OCI-LY1 (cell line): ENCODE data around the gene RSL1D1.

ENCODE experiments used
- H2AFZ ChIP-seq: fragments of 200-600 bp; sonication (generic), shearing (Covaris generic); 2 replicates; pipeline ENCODE4 v1.6.0; 2014; ENCODE audit warnings: antibody characterized with exemption, mild to moderate bottlenecking, low read length
- H3F3A ChIP-seq: fragments of 200-600 bp; sonication (generic), shearing (Covaris generic); 2 replicates; pipeline ENCODE4 v1.6.0; 2014; ENCODE audit warnings: mild to moderate bottlenecking, antibody characterized with exemption, low read length, moderate library complexity; ENCODE audit not compliant: insufficient read depth
- H3K27ac ChIP-seq: fragments of 200-600 bp; sonication (generic); 2 replicates; pipeline ENCODE4 v1.5.1; 2014; ENCODE audit warnings: low read length, mixed run types, mild to moderate bottlenecking, low read depth; ENCODE audit not compliant: poor library complexity, severe bottlenecking
- H3K27me3 ChIP-seq: fragments of 200-600 bp; sonication (generic); 2 replicates; pipeline ENCODE4 v1.6.0; 2014; ENCODE audit warnings: antibody characterized with exemption, mild to moderate bottlenecking, low read length, moderate library complexity; ENCODE audit not compliant: insufficient read depth
- H3K36me3 ChIP-seq: fragments of 200-600 bp; sonication (generic); 2 replicates; pipeline ENCODE4 v1.6.1; 2014; ENCODE audit warnings: mild to moderate bottlenecking, antibody characterized with exemption, low read length, moderate library complexity, mixed read lengths; ENCODE audit not compliant: insufficient read depth
- H3K4me1 ChIP-seq: fragments of 200-600 bp; sonication (generic); 2 replicates; pipeline ENCODE4 v1.5.1; 2014; ENCODE audit warnings: mild to moderate bottlenecking, low read length, moderate library complexity; ENCODE audit not compliant: insufficient read depth, severe bottlenecking
- H3K4me2 ChIP-seq: fragments of 200-600 bp; sonication (generic), shearing (Covaris generic); 2 replicates; pipeline ENCODE4 v1.6.1; 2014; ENCODE audit warnings: low read length
- H3K4me3 ChIP-seq: fragments of 200-600 bp; sonication (generic); 2 replicates; pipeline ENCODE4 v1.5.1; 2014; ENCODE audit warnings: low read length, low read depth, mild to moderate bottlenecking, mixed read lengths; ENCODE audit not compliant: poor library complexity, severe bottlenecking
- H3K79me2 ChIP-seq: fragments of 200-600 bp; shearing (Covaris generic); 2 replicates; pipeline ENCODE4 v1.6.1; 2016; ENCODE audit warnings: mixed run types, low read length, mixed read lengths; ENCODE audit not compliant: insufficient read depth
- H3K9ac ChIP-seq: fragments of 200-600 bp; sonication (generic), shearing (Covaris generic); 2 replicates; pipeline ENCODE4 v1.6.1; 2014; ENCODE audit warnings: mild to moderate bottlenecking, low read length, mixed read lengths
- H3K9me2 ChIP-seq: fragments of 200-600 bp; sonication (generic), shearing (Covaris generic); 2 replicates; pipeline ENCODE4 v1.6.1; 2014; ENCODE audit warnings: low read depth, mild to moderate bottlenecking, low read length, mixed read lengths
- H3K9me3 ChIP-seq: fragments of 200-600 bp; shearing (Covaris generic); 2 replicates; pipeline ENCODE4 v1.6.1; 2014; ENCODE audit warnings: low read length, mixed read lengths
- H4K20me1 ChIP-seq: fragments of 200-600 bp; sonication (generic), shearing (Covaris generic); 2 replicates; pipeline ENCODE4 v1.6.0; 2016; ENCODE audit warnings: mild to moderate bottlenecking, low read length; ENCODE audit not compliant: insufficient read depth
- EZH2 ChIP-seq: fragments of 200-600 bp; sonication (generic), shearing (Covaris generic); IDR thresholded peaks from 2 replicates; pipeline ENCODE4 v1.8.0; 2017; ENCODE audit warnings: borderline replicate concordance, mixed run types, mild to moderate bottlenecking, antibody characterized with exemption, low read length, moderate library complexity, mixed read lengths
- TF ChIP-seq, protein P1 (sequence below): fragments of 200-600 bp; sonication (generic), shearing (Covaris generic); IDR thresholded peaks from 2 replicates; pipeline ENCODE4 v1.5.1; 2017; ENCODE audit warnings: mild to moderate bottlenecking, antibody characterized with exemption, low read length, moderate library complexity, mixed read lengths

Gene RSL1D1

DNA sequence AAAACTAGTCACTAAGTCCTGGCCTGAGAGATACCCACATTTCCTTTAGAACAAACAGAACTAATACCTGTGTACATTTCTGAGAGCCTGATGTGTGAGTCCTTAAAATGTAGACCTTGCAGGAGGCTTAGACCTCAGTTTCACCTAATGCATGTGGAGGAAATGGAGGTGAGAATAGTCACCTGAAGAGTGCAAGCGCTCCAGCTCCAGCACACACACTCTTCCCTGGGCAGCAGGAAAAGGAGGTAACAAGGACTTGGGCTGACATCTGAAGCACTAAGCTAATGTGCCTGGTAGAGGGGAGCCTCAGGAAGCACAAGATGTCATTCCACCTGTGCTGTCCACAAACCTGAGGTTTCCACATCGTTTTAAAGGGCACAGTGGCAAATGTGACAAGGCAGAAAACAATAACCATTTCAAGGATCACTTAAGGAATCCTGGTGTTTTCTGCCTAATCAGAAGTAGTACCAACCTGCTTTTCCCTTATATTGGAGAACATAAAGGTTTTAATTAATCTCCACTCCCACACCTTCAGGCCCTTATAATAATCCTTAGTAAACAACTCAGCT, 17.2 kb upstream of the RSL1D1 start:
- no peak overlapping the region for H3K27ac ChIP-seq
- no peaks in the 10 kb centered on the region for H3K9me2 ChIP-seq
- H3K4me1 ChIP-seq = peaks cover 12% of the 10 kb centered on the region
- TF ChIP-seq, protein P1, sequence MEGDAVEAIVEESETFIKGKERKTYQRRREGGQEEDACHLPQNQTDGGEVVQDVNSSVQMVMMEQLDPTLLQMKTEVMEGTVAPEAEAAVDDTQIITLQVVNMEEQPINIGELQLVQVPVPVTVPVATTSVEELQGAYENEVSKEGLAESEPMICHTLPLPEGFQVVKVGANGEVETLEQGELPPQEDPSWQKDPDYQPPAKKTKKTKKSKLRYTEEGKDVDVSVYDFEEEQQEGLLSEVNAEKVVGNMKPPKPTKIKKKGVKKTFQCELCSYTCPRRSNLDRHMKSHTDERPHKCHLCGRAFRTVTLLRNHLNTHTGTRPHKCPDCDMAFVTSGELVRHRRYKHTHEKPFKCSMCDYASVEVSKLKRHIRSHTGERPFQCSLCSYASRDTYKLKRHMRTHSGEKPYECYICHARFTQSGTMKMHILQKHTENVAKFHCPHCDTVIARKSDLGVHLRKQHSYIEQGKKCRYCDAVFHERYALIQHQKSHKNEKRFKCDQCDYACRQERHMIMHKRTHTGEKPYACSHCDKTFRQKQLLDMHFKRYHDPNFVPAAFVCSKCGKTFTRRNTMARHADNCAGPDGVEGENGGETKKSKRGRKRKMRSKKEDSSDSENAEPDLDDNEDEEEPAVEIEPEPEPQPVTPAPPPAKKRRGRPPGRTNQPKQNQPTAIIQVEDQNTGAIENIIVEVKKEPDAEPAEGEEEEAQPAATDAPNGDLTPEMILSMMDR = no peak
- TF ChIP-seq EZH2 = no peak
- H3F3A ChIP-seq = peaks cover 7% of the 10 kb centered on the region
- no peak overlapping the region for H3K4me2 ChIP-seq
- H3K9me3 ChIP-seq = no peaks in the 10 kb centered on the region
- peaks cover 51% of the 10 kb centered on the region for H3K36me3 ChIP-seq
- H3K79me2 ChIP-seq = peaks cover 13% of the 10 kb centered on the region
- H2AFZ ChIP-seq = no peak overlapping the region
- H3K4me3 ChIP-seq = no peak overlapping the region
- H3K9ac ChIP-seq = no peak overlapping the region
- H3K27me3 ChIP-seq = no peaks in the 10 kb centered on the region
- no peaks in the 10 kb centered on the region for H4K20me1 ChIP-seq

DNA sequence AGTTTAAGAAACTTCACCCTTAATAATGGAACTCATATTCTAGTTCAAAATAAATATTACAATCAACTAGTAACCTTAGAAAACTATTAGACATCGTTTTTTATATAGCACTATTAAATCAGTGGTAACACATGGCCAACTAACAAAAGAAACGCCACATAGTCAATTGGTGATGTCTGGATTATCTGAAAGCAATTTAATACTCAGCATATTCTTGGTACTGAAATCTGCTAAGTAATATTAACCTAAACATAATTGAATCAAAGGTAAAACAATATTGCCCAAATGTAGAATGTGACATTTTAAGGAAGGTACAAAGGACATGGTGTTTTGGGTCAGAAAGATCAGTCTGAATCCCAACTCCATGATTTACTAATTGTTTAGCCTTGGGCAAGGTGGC, 11.1 kb upstream of the RSL1D1 start:
- H3K9ac ChIP-seq = no peak overlapping the region
- no peaks in the 10 kb centered on the region for H3K9me2 ChIP-seq
- H3K4me2 ChIP-seq = no peak overlapping the region
- H3K79me2 ChIP-seq = peaks cover 48% of the 10 kb centered on the region
- no peaks in the 10 kb centered on the region for H3F3A ChIP-seq
- peaks cover 12% of the 10 kb centered on the region for H3K4me1 ChIP-seq
- H3K27ac ChIP-seq = no peak overlapping the region
- no peak overlapping the region for H3K4me3 ChIP-seq
- H3K27me3 ChIP-seq = no peaks in the 10 kb centered on the region
- H2AFZ ChIP-seq = no peak overlapping the region
- H3K9me3 ChIP-seq = no peaks in the 10 kb centered on the region
- no peaks in the 10 kb centered on the region for H4K20me1 ChIP-seq
- TF ChIP-seq EZH2 = no peak
- TF ChIP-seq, protein P1 = no peak
- H3K36me3 ChIP-seq = peaks cover 7% of the 10 kb centered on the region

DNA sequence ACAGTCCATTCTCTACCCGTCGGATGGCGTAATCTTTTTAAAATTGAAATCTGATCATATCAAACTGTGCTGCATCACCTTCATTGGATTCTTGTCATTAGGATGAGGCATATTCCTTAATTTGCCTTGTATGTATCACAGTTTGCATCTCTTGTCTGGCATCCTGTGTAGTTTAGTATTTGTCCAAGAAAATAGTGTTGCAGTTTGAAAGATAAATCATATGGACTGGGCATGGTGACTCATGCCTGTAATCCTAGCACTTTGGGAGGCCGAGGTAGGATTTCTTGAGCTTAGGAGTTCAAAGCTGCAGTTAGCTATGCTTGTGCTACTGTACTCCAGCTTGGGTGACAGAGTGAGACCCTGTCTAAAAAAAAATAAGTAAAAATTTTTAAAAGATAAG, 5.8 kb upstream of the RSL1D1 start:
- Histone ChIP-seq H3K9me2 (no peaks in the 10 kb centered on the region), H3K4me3 (no peak overlapping the region), H3K36me3 (peaks cover 30% of the 10 kb centered on the region), H3F3A (no peaks in the 10 kb centered on the region), H3K9ac (no peak overlapping the region), H3K4me1 (peaks cover 24% of the 10 kb centered on the region), H3K27ac (no peak overlapping the region), H3K27me3 (no peaks in the 10 kb centered on the region), H3K9me3 (no peaks in the 10 kb centered on the region), H2AFZ (no peak overlapping the region), H3K4me2 (no peak overlapping the region), H3K79me2 (peaks cover 72% of the 10 kb centered on the region), H4K20me1 (no peaks in the 10 kb centered on the region)
- TF ChIP-seq, protein P1 = no peak
- TF ChIP-seq EZH2 = no peak
